ENCODE data around the gene PRKD2. TPM values are rescaled to one million over a fixed set of nuclear protein-coding genes. Genes with fewer than 3 reads are reported as not detected.

Gene PRKD2
- total and polyA plus RNA-seq, 2 experiments from 2014 or later = 53.8 to 68.0 TPM

- no peak overlapping the region for H3K4me3 Mint-ChIP-seq
- Histone ChIP-seq H3K4me2 (no peak overlapping the region), H3K4me3 (no peak overlapping the region), H3K4me1 (ENCODE audit: insufficient read depth) (no peaks in the 10 kb centered on the region), H3K36me3 (ENCODE audit: insufficient read depth) (no peaks in the 10 kb centered on the region; the same call in 1 of the 2 replicates), H3F3A (replicated peaks; ENCODE audit: low read depth) (no peaks in the 10 kb centered on the region), H3K27ac (ENCODE audit: low read depth) (no peak overlapping the region), H2AFZ (no peak overlapping the region), H4K20me1 (replicated peaks; ENCODE audit: insufficient read depth) (no peaks in the 10 kb centered on the region), H3K79me2 (replicated peaks; ENCODE audit: insufficient read depth) (no peaks in the 10 kb centered on the region), H3K9me2 (ENCODE audit: insufficient read depth) (no peaks in the 10 kb centered on the region), H3K27me3 (ENCODE audit: insufficient read depth) (no peaks in the 10 kb centered on the region)
- peaks cover 4% of the 10 kb centered on the region; the same call in 1 of the 3 replicates for H3K4me1 Mint-ChIP-seq
- H3K36me3 Mint-ChIP-seq (ENCODE audit: low read depth) = peaks cover 21% of the 10 kb centered on the region
- no peak for ATAC-seq
- peaks cover 8% of the 10 kb centered on the region for H3K27me3 Mint-ChIP-seq (ENCODE audit: insufficient read depth, low read depth, poor library complexity)
- DNase-seq (ENCODE audit: low spot score) = no peak
- TF ChIP-seq ZNF331 (CRISPR knock-in tag; IDR thresholded peaks at IDR 0.05; ENCODE audit: low read depth) = no peak
- TF ChIP-seq ZNF114 (CRISPR knock-in tag; IDR thresholded peaks at IDR 0.05) = no peak
- H3K9me3 Mint-ChIP-seq = no peaks in the 10 kb centered on the region; the same call in 2 of the 3 replicates
- no peak overlapping the region; the same call in 1 of the 2 replicates for H3K27ac Mint-ChIP-seq
Observed at GRCh38 chr19:46670813-46671212, 46.1 kb downstream of the PRKD2 start.

- no peak for ATAC-seq
- H2AFZ ChIP-seq = no peak overlapping the region
- H3K79me2 ChIP-seq (replicated peaks; ENCODE audit: insufficient read depth) = no peaks in the 10 kb centered on the region
- no peak overlapping the region for H3K4me2 ChIP-seq
- no peak for DNase-seq (ENCODE audit: low spot score)
- H4K20me1 ChIP-seq (replicated peaks; ENCODE audit: insufficient read depth) = no peaks in the 10 kb centered on the region
- H3K4me3 Mint-ChIP-seq = no peak overlapping the region
- no peaks in the 10 kb centered on the region; the same call in 1 of the 2 replicates for H3K36me3 ChIP-seq (ENCODE audit: insufficient read depth)
- no peaks in the 10 kb centered on the region for H3F3A ChIP-seq (replicated peaks; ENCODE audit: low read depth)
- H3K9me3 Mint-ChIP-seq = no peaks in the 10 kb centered on the region; the same call in 1 of the 3 replicates
- H3K4me1 Mint-ChIP-seq = no peaks in the 10 kb centered on the region
- H3K27me3 ChIP-seq (ENCODE audit: insufficient read depth) = no peaks in the 10 kb centered on the region
- peaks cover 5% of the 10 kb centered on the region; the same call in 2 of the 3 replicates for H3K36me3 Mint-ChIP-seq (ENCODE audit: low read depth)
- H3K4me3 ChIP-seq = no peak overlapping the region
- H3K4me1 ChIP-seq (ENCODE audit: insufficient read depth) = no peaks in the 10 kb centered on the region
- H3K27ac Mint-ChIP-seq = no peak overlapping the region
- H3K9me2 ChIP-seq (ENCODE audit: insufficient read depth) = no peaks in the 10 kb centered on the region
- H3K27me3 Mint-ChIP-seq (ENCODE audit: insufficient read depth, low read depth, poor library complexity) = peaks cover 5% of the 10 kb centered on the region
- no peak overlapping the region for H3K27ac ChIP-seq (ENCODE audit: low read depth)
- TF ChIP-seq CREB1 (CRISPR knock-in tag; IDR thresholded peaks at IDR 0.05; ENCODE audit: low read depth) = no peak
- TF ChIP-seq REST (IDR thresholded peaks at IDR 0.05; ENCODE audit: unreplicated experiment) = no peak
- no peak for TF ChIP-seq CTCF (conservative IDR thresholded peaks at IDR 0.05; ENCODE audit: low read depth in 2 of 2)
- TF ChIP-seq JUNB (IDR thresholded peaks at IDR 0.05; ENCODE audit: unreplicated experiment) = no peak
- no peak for TF ChIP-seq EZH2 (IDR thresholded peaks at IDR 0.05; ENCODE audit: low read depth, unreplicated experiment)
- TF ChIP-seq EZH2phosphoT487 (IDR thresholded peaks at IDR 0.05; ENCODE audit: unreplicated experiment) = no peak
- TF ChIP-seq POLR2AphosphoS5 (IDR thresholded peaks at IDR 0.05; ENCODE audit: low read depth) = no peak
- TF ChIP-seq ETS1 (IDR thresholded peaks at IDR 0.05) = no peak
- TF ChIP-seq NANOG (IDR thresholded peaks at IDR 0.05; ENCODE audit: borderline replicate concordance) = no peak
Observed at GRCh38 chr19:46668662-46669061, 48.3 kb downstream of the PRKD2 start.
